NCI-H1694 treated with DMSO at 0.1 percent for 48 hours (cell line): ENCODE data around the gene NUAK2.

Experiments
- DNase-seq: peaks from one replicate; lab custom pipeline; 2025; lab: John Stamatoyannopoulos, UW

NUAK2 gene

DNA sequence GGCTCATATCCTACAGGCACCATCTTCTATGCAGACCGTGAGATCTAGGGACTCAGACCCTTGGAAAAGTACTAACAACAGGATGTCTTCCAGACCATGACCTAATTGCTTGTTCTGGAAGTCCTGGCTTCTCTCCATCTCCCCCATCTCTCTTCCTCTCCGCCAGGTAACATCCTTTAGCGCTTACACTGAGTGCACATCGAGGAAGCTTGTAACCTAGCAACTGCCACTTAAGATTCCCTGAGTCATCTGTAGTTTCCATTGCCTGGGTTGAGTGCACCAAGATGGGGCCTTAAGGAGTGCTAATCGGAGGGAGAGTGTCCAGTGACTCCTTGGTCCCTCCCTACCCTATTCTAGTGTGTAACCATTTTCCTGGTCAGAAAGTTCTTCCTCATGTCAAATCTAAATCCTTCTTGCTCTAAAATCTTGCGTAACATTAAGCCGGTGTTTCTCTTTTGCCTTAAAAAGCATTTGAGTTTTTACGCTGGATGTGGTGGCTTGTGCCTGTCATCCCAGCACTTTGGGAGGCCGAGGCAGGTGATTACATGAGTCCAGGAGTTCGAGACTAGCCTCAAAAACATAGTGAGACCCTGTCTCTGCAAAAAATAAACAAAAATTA, 25.5 kb upstream of the NUAK2 start:
- DNase-seq: no peak

DNA sequence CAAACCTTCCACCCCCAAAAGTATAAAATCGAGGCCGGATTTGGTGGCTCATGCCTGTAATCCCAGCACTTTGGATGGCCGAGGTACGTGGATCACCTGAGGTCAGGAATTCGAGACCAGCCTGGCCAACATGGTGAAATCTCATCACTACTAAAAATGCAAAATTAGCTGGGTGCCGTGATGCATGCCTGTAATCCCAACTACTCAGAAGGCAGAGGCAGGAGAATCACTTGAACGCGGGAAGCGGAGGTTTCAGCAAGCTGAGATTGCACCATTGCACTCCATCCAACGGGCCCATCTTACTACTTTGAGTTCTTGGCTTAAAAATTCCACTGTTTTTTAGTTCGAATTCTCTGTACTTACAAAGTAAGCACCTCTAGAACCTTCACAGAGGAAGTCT, 24.2 kb upstream of the NUAK2 start:
- no peak for DNase-seq

DNA sequence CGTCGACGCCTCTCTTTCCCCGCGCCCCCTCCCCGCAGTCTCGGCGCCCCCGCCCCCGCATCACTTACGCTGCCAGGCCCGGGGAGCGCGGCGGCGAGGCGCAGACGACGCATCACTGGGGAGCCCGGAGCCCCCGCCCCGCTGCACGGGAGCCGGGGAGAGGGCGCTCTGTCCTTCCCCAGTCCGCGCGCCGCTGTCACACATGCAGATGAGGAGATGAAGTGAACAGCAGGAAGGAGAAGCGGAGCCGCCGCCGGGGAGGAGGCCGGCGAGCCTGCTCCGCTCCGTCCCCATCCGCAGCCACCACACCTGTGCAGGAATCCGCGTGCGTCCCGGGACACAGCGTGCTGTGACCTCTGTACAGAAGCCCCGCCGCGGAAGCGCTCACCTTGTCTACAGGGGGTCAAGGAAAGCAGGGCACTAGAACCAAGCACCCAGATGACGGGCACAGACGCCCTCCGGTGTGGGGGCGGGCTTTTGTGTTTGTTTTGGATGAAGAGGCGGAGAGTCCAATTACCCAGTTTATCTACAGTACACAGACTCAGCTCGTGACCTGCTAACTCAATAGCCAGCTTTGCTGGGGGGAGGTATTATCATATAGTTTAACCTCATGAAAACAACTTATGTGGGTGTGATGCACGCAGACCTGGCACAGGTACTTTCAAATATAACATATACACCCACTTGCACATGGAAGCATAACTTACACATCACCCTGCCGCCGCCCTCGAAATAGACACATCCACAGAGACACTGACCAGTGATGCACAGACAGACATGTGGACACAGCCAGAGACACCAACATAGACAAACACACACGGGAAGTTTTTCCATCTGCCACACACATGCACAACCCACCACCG, 22.8 kb upstream of the NUAK2 start:
- DNase-seq: no peak

DNA sequence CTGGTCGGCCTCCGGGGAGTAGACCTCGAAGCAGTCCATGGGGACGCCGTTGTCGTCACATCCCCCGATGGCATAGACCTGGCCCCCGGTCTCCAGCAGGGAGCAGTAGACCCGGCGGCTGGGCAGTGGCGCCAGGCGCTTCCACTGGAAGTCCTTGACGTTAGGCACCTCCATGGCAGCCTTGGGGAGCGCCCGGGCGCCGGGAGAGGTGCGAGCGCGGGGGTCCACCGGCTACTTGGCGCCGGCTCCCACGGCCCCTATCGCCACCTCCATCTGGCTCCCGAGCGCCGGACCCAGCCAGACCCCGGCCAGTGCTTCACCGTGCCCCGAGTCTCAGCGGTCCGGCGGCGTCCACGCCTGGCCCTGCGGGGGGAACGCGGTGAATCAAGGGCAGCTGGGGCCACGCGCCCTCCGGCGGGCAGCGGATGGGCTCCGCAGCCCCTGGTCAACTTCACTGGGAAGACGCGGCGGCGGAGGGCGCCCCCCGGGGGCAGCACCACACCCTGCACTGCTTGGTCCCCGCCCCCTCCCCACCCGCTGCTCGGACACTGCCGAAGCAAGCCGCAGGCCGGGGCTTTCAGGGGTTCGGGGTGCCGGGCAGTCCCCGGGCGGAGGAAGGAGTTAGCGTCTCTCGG, 22.0 kb upstream of the NUAK2 start:
- DNase-seq: no peak

DNA sequence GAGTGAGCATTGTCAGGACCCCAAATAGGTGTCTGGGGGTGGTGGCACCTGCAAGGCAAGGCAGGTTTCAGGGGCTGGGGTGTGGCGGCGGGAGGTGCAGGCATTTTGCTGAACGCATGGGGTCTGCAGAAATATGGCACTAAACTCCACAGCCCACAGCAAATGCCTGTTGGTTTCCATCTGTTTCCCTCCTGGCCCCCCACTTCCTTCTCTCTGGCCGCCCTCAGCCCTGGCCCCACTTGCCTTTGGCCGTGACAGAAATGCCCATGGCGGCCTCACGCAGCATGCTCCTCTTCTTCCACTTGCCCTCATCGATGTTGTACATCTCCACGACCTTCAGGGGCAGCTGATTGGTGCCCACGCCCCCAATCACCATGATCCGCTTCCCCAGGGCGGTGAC, 21.4 kb upstream of the NUAK2 start:
- DNase-seq: no peak

DNA sequence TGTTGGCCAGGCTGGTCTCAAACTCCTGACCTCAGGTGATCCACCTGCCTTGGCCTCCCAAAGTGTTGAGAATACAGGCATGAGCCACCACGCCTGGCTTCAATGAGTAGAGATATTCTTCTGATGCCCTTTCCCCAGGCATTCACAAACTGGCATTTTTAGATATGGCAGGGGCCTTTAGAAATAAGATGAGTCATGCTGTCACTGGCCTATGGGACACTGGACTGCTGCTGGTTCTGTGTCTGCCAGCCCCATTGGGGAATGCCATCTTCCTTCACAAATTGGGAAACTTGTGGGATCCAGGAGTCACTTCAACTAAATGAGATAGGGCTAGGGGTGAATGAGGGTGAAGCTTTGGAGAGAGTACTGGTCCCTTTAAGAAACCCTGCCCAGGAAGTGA, 19.1 kb upstream of the NUAK2 start:
- DNase-seq: no peak

DNA sequence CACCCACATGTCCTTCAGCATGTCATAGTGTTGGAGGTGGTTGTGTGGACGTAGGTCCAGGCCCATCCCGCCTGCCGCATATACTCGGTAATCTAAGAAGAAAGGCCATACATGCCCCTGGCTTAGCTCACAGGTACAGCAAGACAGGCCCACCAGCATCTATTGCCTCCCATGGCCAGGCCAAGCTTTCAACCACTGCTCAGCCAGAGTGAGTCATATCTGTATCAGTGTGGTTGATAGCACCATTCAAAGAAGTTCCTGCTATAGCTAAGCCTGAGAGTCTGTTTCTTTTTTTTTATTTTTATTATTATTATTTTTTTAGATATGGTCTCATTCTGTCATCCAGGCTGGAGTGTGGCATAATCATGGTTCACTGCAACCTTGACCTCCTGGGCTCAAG, 18.2 kb upstream of the NUAK2 start:
- DNase-seq: no peak

DNA sequence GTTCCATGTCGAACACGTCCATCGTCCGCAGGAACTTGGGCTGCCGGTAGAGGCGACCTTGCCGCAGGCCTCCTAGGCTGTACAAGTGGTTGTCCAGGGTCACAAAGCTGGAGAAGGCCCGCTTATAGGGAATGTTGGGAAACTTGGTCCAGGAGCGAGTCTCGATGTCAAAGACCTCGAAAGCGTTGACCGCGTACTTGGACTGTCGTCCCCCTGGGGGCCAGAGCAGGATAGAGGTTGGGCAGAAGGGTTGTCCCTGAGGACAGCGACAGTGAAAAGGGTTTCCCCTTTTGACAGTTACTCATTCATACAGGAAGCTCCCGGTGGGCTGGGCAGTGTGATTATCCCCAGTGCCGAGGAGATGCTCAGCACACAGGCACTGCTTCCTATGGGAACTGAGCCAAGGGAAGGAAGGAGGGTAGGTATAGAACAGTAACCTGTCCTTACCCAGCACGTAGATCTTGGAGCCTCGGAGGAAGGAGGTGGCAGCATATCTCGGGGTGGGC, 17.7 kb upstream of the NUAK2 start:
- DNase-seq: no peak

DNA sequence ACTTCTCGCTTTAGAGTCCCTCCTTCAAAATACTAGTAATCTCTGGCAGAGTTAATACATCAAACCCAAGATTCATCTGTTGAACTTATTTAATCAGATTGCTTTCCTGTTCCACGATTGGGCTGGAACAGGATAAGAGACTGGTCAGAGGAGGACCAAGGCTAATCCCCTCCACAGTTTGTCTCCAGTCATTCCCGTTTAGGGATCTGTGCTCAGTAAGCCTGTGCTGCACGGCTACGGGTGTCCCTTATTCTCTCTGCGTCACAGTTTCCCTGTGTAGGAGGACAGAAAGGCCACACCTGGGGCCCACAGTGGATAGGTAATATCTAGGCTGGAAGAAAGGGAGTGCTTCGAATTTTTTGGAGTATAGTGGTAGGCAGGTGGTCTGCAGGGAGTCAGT, 16.5 kb upstream of the NUAK2 start:
- no peak for DNase-seq

DNA sequence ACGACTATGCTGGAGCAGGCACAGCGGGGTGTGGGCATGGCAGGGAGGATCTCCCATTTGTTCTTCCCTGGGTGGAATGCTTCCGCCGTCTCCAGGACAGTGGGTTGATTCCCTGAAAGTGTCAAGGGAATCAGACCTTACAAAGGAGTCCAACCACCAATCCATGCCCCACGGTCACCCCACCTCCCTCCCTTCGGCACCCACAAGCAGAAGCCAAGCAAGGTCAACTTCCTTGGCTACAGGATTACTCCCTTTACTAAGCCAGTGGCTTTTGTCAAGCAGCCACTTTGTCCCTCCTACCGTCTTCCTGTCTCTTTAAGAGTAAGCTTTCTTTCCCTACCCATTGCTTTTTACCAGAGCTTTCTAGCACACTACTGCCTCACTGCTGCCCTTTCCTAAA, 15.9 kb upstream of the NUAK2 start:
- DNase-seq: no peak

DNA sequence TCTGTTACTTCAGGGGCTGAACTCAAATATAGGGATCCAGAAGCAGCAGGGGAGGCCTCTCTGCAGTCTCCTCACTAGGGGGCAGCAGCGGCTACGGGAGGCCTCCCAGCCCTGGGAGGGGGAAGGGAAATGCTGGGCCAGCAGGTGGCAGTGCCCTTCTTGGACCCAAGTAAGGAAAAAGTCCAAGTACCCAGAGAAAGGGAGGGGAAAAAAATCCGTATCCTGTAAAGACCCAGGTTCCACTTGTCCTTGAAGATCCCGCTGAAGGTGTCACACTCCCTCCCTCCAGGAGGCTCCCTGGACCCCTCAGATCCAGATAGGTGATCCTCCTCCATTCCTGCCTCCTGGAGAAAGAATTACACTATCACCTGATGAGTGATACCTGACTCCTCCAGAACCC, 14.1 kb upstream of the NUAK2 start:
- DNase-seq: peak; percentile 69

DNA sequence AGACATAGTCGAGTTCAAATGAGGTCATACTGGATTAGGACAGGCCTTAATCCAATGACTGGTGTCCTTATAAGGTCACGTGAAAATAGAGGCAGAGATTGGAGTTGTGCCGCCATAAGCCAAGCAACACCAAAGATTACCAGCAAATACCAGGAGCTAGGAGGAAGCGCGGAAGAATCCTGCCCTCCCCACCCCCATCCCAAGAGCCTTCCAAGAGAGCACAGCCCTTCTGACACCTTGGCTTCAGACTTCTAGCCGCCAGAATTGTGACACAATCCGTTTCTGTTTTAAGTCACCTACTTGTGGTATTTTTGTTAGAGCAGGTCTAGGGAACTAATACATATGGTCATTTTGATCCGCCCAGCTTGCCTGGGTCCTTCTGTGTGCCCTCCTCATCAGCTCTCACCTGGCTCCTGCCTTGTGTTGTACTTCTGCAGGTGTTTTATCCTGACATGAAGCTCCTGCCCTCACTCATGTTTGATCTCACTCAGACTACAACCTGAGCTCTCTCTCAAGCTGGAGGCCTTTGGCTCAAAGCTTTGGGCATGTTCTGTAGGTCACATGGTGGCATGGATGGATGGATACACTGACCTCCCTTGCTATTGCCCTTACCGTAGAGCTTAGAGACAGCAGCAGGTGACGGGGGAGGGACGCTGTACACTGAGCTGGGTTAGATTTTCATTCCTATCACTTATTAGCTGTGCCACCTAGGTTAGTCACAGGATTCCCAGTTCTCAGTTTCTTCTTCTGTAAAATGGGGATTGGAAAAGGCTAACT, 10.7 kb upstream of the NUAK2 start:
- no peak for DNase-seq

DNA sequence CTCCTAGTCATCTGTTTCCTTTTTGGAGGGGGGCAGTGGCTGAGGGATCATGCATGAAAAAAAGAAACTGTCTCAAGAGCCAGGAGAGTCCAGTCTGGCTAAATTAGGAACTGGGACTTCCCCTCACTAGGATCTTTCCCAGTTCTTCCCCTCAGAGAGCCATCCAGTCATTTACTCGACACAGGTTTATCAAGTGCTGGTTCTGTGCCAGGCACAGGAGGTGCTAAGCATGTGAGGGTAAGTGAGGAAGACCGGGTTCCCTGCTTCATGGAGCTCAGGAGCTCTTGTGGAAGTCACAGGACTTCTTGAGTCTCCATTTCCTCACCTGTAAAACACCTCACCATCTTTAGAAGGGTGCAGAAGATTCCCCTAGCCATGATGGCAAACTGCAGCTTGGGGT, 8.6 kb upstream of the NUAK2 start:
- DNase-seq: no peak

DNA sequence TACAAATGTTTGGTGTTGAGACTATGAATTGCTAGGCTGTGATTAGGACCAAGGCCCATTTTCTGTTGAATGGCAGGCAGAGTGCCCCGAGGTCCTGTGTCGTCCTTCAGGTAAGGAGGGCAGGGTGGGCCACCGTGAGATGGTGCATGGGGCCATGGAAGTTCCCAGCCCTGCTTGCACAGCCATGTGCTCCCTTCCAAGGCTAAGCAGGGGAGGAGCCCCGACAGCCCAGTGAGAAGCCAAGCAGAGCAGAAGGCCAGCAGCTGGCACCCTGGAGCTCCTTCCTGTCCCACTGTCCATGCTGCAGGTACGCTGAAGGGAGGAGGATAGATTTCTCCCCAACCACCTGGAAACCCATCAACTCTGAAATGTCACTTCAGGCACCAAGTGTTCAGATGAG, 8.2 kb upstream of the NUAK2 start:
- no peak for DNase-seq

DNA sequence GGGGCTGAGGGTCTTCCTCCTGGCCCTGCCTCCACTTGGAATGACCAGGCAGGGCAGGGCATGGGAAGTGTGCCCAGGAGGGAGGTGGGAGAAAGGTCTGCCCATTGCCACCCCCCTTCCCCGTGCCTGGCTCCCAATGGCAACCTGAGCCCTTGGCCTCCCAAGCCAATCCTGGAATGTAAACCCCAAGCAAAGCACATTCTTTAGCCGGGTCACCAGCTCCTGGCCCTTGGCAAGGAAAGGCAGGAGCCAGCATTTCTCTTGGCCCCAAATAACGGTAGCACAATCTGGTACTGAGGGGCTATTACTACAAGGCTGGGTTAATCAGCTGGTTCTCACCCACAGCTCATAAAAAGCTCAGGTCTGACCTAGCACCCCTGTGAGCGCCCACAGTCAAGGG, 6.9 kb upstream of the NUAK2 start:
- DNase-seq: no peak

DNA sequence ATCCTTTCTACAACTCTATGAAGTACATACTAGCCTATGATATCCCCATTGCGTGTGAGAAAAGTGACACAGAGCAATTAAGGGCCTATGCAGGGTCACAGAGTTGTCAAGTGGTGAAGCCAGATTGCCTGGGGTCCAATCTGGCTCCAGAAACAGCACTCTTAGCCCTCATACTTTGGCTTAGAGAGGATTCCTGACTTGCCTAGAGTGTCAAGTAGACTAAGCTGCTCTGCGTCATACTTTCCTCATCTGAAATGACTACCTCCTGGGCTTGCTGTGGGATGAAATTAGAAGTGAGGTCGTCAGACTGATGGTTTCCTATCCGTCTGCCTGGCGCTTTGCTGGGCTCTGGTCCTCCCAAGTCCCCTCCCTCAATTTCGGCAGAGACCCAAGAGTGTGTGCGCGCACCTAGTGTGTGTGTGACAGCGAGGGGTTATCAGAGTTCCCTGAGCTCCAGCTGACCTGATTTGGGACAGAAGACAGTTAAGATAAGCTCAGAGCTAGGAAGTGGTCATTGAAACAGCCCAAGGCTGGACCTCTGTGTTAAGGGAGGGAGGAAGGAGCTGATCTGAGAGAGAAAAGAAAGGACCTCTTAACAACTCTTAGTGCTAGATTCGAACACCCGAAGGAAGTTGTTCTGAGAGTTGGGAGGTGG, 5.4 kb upstream of the NUAK2 start:
- no peak for DNase-seq

DNA sequence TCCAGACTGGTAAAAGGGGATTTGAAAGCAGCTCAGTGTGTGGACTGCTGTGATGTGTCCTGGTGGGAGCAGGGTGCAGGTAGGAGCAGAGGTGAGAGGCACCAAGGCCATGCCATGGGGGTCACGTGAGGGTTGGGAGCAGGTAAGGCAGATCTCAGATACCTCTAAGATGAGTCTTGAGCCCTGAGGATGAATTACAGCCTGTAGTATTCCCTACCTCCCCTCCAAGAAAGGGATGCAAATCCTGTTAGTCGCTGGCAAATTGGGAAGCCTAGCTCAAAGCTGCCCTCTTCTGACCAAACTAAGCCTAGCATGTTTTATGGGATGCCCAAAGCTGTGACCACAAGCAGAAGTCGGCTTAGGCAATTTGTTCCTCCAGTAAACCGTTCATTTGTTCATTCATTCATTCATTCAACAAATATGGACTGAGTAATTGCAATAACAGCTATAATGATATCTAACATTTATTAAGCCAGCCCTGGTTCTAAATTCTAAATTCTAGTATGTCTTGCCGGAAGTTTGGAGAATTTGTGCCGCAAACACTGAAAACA, 3.9 kb upstream of the NUAK2 start:
- DNase-seq: peak; percentile 70

DNA sequence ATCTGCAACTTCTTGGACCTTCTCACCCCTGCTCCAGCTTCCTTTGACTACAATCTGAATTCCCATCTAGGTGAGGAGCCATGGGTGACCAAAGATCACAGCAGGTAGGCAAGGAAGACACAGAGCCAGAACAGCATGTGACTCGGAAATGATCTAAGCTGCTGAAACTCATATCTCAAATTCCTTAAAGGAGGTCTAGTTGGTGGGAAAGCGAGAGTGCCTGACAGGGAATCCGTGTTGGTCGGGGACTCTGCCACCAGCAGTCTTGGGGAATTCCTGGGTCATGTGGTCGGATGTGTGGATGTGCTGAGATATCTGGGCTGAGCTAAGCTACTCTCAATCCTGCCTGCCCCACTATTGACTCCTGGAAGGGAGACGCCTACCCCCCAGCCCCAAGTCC, 3.2 kb upstream of the NUAK2 start:
- DNase-seq: no peak

DNA sequence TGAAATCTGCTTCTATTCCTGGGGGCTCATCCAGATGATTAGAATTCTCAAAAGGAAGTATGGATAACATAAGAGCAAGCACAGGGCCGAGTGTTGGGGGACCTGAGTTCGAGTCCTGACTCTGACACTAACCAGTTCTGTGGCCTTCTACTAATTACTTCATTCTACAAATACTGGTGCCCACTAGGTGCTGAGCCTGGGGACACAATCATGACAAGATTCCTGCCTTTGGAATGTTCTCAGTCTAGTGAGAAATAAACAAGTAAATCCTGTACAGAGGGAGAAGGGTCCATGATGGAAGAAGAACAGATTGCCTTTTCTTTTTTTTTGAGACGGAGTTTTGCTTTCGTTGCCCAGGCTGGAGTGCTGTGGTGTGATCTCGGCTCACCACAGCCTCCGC, 2.2 kb upstream of the NUAK2 start:
- DNase-seq: no peak

DNA sequence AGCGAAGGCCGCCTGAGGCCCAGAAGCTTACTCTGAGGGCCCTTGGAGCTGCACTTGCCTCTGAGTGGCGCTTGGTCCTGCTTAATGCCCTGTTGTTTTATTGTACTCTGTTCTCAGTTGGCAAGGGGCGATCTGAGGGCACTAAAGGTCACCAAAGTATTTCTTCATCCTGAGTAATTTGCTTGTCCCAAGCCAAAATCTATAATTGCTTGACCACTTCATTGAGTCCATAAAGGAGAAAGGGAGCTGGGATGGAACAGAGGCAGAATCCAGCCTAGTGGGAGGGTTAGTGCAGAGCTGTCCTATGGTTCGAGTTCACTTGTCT, 376 bp upstream of the NUAK2 start:
- DNase-seq: no peak

DNA sequence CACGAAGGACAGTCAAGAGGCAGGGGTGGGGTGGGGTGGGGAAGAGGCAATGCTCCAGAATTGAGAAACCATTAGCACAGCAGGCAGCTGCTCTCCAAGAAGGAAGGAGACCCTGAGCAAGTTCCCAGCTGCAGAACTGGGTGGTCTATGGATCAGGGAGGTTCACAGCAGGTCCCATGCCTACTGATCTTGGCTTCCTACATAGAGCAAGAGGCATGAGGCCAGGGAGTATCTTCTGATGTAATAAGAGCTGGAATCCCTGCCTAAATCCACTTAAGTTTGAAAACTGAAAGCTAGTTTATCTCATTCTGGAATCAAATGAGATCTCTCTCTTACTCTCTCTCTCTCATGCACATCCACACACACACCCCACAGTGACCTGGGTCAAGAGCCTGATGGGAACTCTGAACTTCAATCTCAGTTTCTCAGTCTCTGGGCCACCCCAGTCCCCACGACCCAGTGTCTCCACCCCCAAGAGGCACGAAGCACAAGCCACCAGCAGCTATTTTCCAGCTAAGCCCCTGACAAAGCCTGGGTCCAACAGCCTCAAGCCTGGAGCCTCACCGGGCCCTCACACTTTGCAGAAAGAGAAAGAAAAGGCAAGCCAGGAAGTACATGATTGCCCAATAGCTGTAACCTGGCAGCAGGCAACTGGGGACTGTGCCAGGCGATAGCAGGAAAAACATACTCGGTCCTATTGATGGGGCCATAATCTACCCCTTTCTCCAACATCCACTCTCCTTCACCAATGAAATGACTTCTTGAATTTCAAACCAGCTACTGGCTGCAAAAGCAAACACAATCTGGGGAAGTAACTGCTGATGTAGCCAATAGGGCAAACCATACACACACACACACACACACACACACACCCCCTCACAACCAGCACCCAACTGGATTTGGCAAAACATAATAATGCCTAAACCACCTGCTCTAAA, 2.2 kb downstream of the NUAK2 start:
- DNase-seq: no peak
